Neuronal stem cell (in vitro differentiated cells): Measurements from ENCODE around the gene UBR3.

Experiments used
- DNase-seq: peaks from one replicate; pipeline ENCODE4 v3.0.0-alpha.2; 2013; ENCODE audit warnings: low spot score
- H2AFZ ChIP-seq: one replicate; pipeline ENCODE4 v1.6.1; 2013; ENCODE audit warnings: mild to moderate bottlenecking, low read length, inconsistent platforms
- H2AK5ac ChIP-seq: 2 replicates; pipeline ENCODE4 v1.6.1; 2013; ENCODE audit warnings: low read depth, mild to moderate bottlenecking, inconsistent platforms, low read length, moderate library complexity, mixed read lengths
- H2BK120ac ChIP-seq: 2 replicates; pipeline ENCODE4 v1.6.1; 2013; ENCODE audit warnings: low read depth, mild to moderate bottlenecking, inconsistent platforms, low read length, moderate library complexity, mixed read lengths
- H2BK12ac ChIP-seq: one replicate; pipeline ENCODE4 v1.6.1; 2013; ENCODE audit warnings: low read length, inconsistent platforms
- H2BK15ac ChIP-seq: 2 replicates; pipeline ENCODE4 v1.6.1; 2013; ENCODE audit warnings: mild to moderate bottlenecking, low read length, inconsistent platforms, mixed read lengths
- H2BK5ac ChIP-seq: one replicate; pipeline ENCODE4 v1.6.1; 2013; ENCODE audit warnings: inconsistent platforms, mild to moderate bottlenecking, low read length, moderate library complexity
- H3K14ac ChIP-seq: one replicate; pipeline ENCODE4 v1.6.1; 2013; ENCODE audit warnings: low read length, inconsistent platforms
- H3K18ac ChIP-seq: 2 replicates; pipeline ENCODE4 v1.6.1; 2013; ENCODE audit warnings: low read length, inconsistent platforms
- H3K23ac ChIP-seq: 2 replicates; pipeline ENCODE4 v1.6.1; 2013; ENCODE audit warnings: low read depth, mild to moderate bottlenecking, mixed read lengths, low read length, inconsistent platforms; ENCODE audit not compliant: poor library complexity
- H3K27ac ChIP-seq: replicated peaks from 3 replicates; pipeline ENCODE4 v1.5.1; 2013; ENCODE audit warnings: low read length, inconsistent platforms
- H3K27me3 ChIP-seq, 3 experiments: 2 replicates each; pipeline ENCODE4 v1.6.1; 2013; ENCODE audit warnings: low read length in 3 of 3, mild to moderate bottlenecking in 2 of 3, inconsistent platforms in 1 of 3, low read depth in 1 of 3, mixed read lengths in 1 of 3, moderate library complexity in 1 of 3; ENCODE audit not compliant: control insufficient read depth in 3 of 3, insufficient read depth in 3 of 3
- H3K36me3 ChIP-seq, 2 donors: replicated peaks in 1 of 2; 2 replicates each; pipeline ENCODE4 v1.6.1; 2013; ENCODE audit warnings: low read length in 2 of 2; ENCODE audit not compliant: control insufficient read depth in 2 of 2, insufficient read depth in 2 of 2
- H3K4ac ChIP-seq: 2 replicates; pipeline ENCODE4 v1.6.1; 2013; ENCODE audit warnings: inconsistent platforms, mild to moderate bottlenecking, low read length, moderate library complexity
- H3K4me1 ChIP-seq, 2 donors: 1 replicate in 1 of 2; 2 replicates in 1 of 2; pipeline ENCODE4 v1.6.1; 2013; ENCODE audit warnings: low read length in 2 of 2, low read depth in 1 of 2; ENCODE audit not compliant: control insufficient read depth in 2 of 2, insufficient read depth in 1 of 2
- H3K4me2 ChIP-seq: one replicate; pipeline ENCODE4 v1.6.1; 2013; ENCODE audit warnings: mild to moderate bottlenecking, low read length, inconsistent platforms; ENCODE audit not compliant: insufficient read depth, poor library complexity, severe bottlenecking
- H3K4me3 ChIP-seq, 2 donors: 2 replicates each; pipeline ENCODE4 v1.5.1; 2013; ENCODE audit warnings: low read length in 2 of 2, mild to moderate bottlenecking in 2 of 2, inconsistent platforms in 1 of 2, moderate library complexity in 1 of 2
- H3K79me1 ChIP-seq: one replicate; pipeline ENCODE4 v1.6.1; 2013; ENCODE audit warnings: low read depth, mild to moderate bottlenecking, inconsistent platforms, low read length, moderate library complexity
- H3K9ac ChIP-seq: one replicate; pipeline ENCODE4 v1.6.1; 2013; ENCODE audit warnings: mild to moderate bottlenecking, low read depth, low read length, inconsistent platforms; ENCODE audit not compliant: poor library complexity
- H3K9me3 ChIP-seq, 2 donors: replicated peaks in 1 of 2; 2 replicates each; pipeline versions ENCODE3 to v1.6.1; 2013; ENCODE audit warnings: low read length in 2 of 2, mild to moderate bottlenecking in 2 of 2, inconsistent platforms in 1 of 2, low read depth in 1 of 2, mixed read lengths in 1 of 2, moderate library complexity in 1 of 2; ENCODE audit not compliant: control insufficient read depth in 2 of 2, insufficient read depth in 1 of 2
- H4K8ac ChIP-seq: one replicate; pipeline ENCODE4 v1.6.1; 2013; ENCODE audit warnings: low read depth, mild to moderate bottlenecking, inconsistent platforms, low read length, moderate library complexity
- H4K91ac ChIP-seq: one replicate; pipeline ENCODE4 v1.6.1; 2013; ENCODE audit warnings: low read length, low read depth, mild to moderate bottlenecking, inconsistent platforms; ENCODE audit not compliant: poor library complexity
- WGBS, 2 donors: extraction: QIAGEN DNeasy Blood & Tissue Kit; methylation state at CpG; one replicate each; pipeline ENCODE4 v1.1.7; 2013; ENCODE audit warnings: missing lambda C conversion rate in 2 of 2, mixed read lengths in 1 of 2; ENCODE audit not compliant: insufficient read length in 2 of 2, insufficient replicate concordance in 1 of 2; ENCODE audit errors: extremely low coverage in 2 of 2; 5-methylcytosine and 5-hydroxymethylcytosine counted together

The UBR3 gene

DNA sequence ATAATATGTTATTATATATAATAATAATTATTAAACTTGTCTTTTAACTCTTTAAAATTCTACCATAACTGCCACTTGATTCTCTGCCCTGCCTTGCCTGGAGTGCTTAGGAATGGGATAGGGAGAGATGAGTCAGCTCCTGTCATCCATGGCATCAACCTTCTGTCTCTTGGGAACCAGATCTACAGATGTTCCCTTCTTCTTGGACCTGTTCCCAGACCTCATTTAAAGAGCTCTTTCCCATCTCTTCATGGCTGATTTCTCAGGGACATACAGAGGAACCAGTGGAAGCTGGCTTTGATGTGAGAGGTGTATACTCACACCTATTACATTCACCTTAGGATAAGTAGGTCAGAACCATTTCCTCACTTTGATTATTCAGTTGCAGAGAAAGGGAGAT lies 195.4 kb downstream of the UBR3 start:
- H2BK5ac ChIP-seq, result no peak overlapping the region

GRCh38 chr2:170024721-170025120 lies 197.5 kb downstream of the UBR3 start:
- no peak for DNase-seq
- H3K27me3 ChIP-seq, result no peaks in the 10 kb centered on the region
- H2BK15ac ChIP-seq, result no peak overlapping the region
- no peaks in the 10 kb centered on the region for H3K79me1 ChIP-seq
- no peak overlapping the region for H3K14ac ChIP-seq
- H2AFZ ChIP-seq, result no peak overlapping the region
- no peaks in the 10 kb centered on the region for H3K9me3 ChIP-seq
- no peak overlapping the region for H3K4me2 ChIP-seq
- H4K8ac ChIP-seq, result no peak overlapping the region
- no peak overlapping the region for H2BK12ac ChIP-seq
- no peak overlapping the region for H3K4ac ChIP-seq
- H2AK5ac ChIP-seq, result no peak overlapping the region
- H3K4me3 ChIP-seq, result no peak overlapping the region
- no peak overlapping the region for H3K9ac ChIP-seq
- no peak overlapping the region for H2BK5ac ChIP-seq
- no peak overlapping the region for H4K91ac ChIP-seq
- no peak overlapping the region for H3K18ac ChIP-seq
- H3K23ac ChIP-seq, result no peak overlapping the region
- no peaks in the 10 kb centered on the region for H3K4me1 ChIP-seq
- no CpG with 5 or more reads among the region's 1 CpG for WGBS, 2 donors
- no peak overlapping the region for H2BK120ac ChIP-seq
- H3K27ac ChIP-seq, result no peak overlapping the region
- peaks cover 0 to 1% of the 10 kb centered on the region in 2 donors for H3K36me3 ChIP-seq

More for the DNA sequence above, 195.4 kb downstream of the UBR3 start:
- no peak overlapping the region for H4K91ac ChIP-seq
- H4K8ac ChIP-seq, result no peak overlapping the region
- H2AFZ ChIP-seq, result no peak overlapping the region
- no peak overlapping the region for H2AK5ac ChIP-seq
- H3K36me3 ChIP-seq, result no peaks in the 10 kb centered on the region
- no peak overlapping the region for H3K4me3 ChIP-seq
- H3K4ac ChIP-seq, result no peak overlapping the region
- H3K27me3 ChIP-seq, result no peaks in the 10 kb centered on the region
- H3K79me1 ChIP-seq, result no peaks in the 10 kb centered on the region
- H2BK120ac ChIP-seq, result no peak overlapping the region
- no peak overlapping the region for H3K9ac ChIP-seq
- no peak overlapping the region for H2BK15ac ChIP-seq
- H3K4me2 ChIP-seq, result no peak overlapping the region
- H3K9me3 ChIP-seq, result no peaks in the 10 kb centered on the region
- no peak overlapping the region for H3K27ac ChIP-seq
- H2BK12ac ChIP-seq, result no peak overlapping the region
- H3K18ac ChIP-seq, result no peak overlapping the region
- no peak for DNase-seq
- no peak overlapping the region for H3K14ac ChIP-seq
- no peaks in the 10 kb centered on the region for H3K4me1 ChIP-seq
- H3K23ac ChIP-seq, result no peak overlapping the region

- Histone ChIP-seq H3K14ac (no peak overlapping the region), H3K27me3 (no peaks in the 10 kb centered on the region), H3K9me3 (no peaks in the 10 kb centered on the region), H3K36me3 (peaks cover 0 to 6% of the 10 kb centered on the region in 2 donors), H2AFZ (no peak overlapping the region), H4K8ac (no peak overlapping the region), H3K79me1 (no peaks in the 10 kb centered on the region), H2BK15ac (no peak overlapping the region), H3K27ac (no peak overlapping the region), H3K18ac (no peak overlapping the region), H3K4ac (no peak overlapping the region), H3K9ac (no peak overlapping the region), H2BK5ac (no peak overlapping the region), H3K4me1 (no peaks in the 10 kb centered on the region), H2BK12ac (no peak overlapping the region), H3K23ac (no peak overlapping the region), H3K4me3 (no peak overlapping the region), H2BK120ac (no peak overlapping the region), H3K4me2 (no peak overlapping the region), H4K91ac (no peak overlapping the region), H2AK5ac (no peak overlapping the region)
- DNase-seq, result no peak
- no CpG with 5 or more reads among the region's 2 CpGs for WGBS, 2 donors
Measured at GRCh38 chr2:170025223-170025622, 198.0 kb downstream of the UBR3 start.

DNA sequence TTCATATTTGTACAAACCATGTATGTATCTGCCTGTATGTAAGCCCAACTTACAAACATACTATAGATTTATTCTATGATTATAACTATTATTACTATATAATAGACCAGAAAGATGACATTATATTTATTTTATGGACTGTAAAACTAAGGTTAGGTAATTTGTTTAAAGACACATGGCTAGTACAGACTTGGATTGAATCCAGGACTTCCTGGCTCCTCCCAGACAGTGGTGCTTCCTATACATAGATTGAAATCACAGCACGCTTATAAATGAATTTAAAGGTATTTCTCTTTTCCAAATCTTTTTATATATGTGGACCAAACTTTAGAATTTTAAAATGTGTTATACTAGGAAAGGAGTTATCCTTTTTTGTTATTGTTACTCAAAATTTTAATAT lies 199.1 kb downstream of the UBR3 start:
- no peak overlapping the region for H3K27ac ChIP-seq
- H4K91ac ChIP-seq, result no peak overlapping the region
- H2BK12ac ChIP-seq, result no peak overlapping the region
- H2AK5ac ChIP-seq, result no peak overlapping the region
- H3K23ac ChIP-seq, result no peak overlapping the region
- H2BK120ac ChIP-seq, result no peak overlapping the region
- no peak overlapping the region for H3K14ac ChIP-seq
- no CpG with 5 or more reads among the region's 1 CpG for WGBS, 2 donors
- H3K9ac ChIP-seq, result no peak overlapping the region
- no peak overlapping the region for H3K4me2 ChIP-seq
- H4K8ac ChIP-seq, result no peak overlapping the region
- H3K9me3 ChIP-seq, result peaks cover 0 to 7% of the 10 kb centered on the region in 2 donors
- H2BK5ac ChIP-seq, result no peak overlapping the region
- H2BK15ac ChIP-seq, result no peak overlapping the region
- no peaks in the 10 kb centered on the region for H3K4me1 ChIP-seq
- no peak overlapping the region for H3K18ac ChIP-seq
- H3K27me3 ChIP-seq, result no peaks in the 10 kb centered on the region
- H3K36me3 ChIP-seq, result peaks cover 0 to 7% of the 10 kb centered on the region in 2 donors
- no peak overlapping the region for H2AFZ ChIP-seq
- H3K4me3 ChIP-seq, result no peak overlapping the region
- H3K79me1 ChIP-seq, result no peaks in the 10 kb centered on the region
- no peak for DNase-seq
- H3K4ac ChIP-seq, result no peak overlapping the region
